GM10266 (cell line): Measurements from ENCODE around the gene ZNF200.

ENCODE experiments used
- DNase-seq: peaks from one replicate; pipeline ENCODE4 v3.0.0; 2012; ENCODE audit errors: extremely low spot score
- CTCF ChIP-seq: IDR thresholded peaks from 2 replicates; pipeline ENCODE4 v1.5.1; 2012; ENCODE audit warnings: mild to moderate bottlenecking, low read depth; ENCODE audit not compliant: control insufficient read depth, insufficient read depth; ENCODE audit errors: missing control alignments

ZNF200 gene

GRCh38 chr16:3259836-3260235, 24.9 kb upstream of the ZNF200 start:
- no peak for DNase-seq
- TF ChIP-seq CTCF: no peak

- DNase-seq: no peak
- no peak for TF ChIP-seq CTCF
Observed at GRCh38 chr16:3256866-3257465, 22.0 kb upstream of the ZNF200 start.

GRCh38 chr16:3256146-3256865, 21.3 kb upstream of the ZNF200 start, which contains the start of gene MEFV:
TSS of gene MEFV (minus strand) at chr16:3256633. CDS start at chr16:3256587, 46 bp downstream.
- DNase-seq: no peak
- no peak for TF ChIP-seq CTCF

- TF ChIP-seq CTCF: no peak
- no peak for DNase-seq
Observed at GRCh38 chr16:3254309-3254708, 19.4 kb upstream of the ZNF200 start.

- DNase-seq: no peak
- no peak for TF ChIP-seq CTCF
Observed at GRCh38 chr16:3252967-3253366, 18.0 kb upstream of the ZNF200 start.

GRCh38 chr16:3249451-3249850, 14.5 kb upstream of the ZNF200 start:
- no peak for TF ChIP-seq CTCF
- no peak for DNase-seq

GRCh38 chr16:3249020-3249419, 14.1 kb upstream of the ZNF200 start:
- DNase-seq: no peak
- no peak for TF ChIP-seq CTCF
